ENCODE data around the gene ANKRD40CL.

ANKRD40CL gene

DNA sequence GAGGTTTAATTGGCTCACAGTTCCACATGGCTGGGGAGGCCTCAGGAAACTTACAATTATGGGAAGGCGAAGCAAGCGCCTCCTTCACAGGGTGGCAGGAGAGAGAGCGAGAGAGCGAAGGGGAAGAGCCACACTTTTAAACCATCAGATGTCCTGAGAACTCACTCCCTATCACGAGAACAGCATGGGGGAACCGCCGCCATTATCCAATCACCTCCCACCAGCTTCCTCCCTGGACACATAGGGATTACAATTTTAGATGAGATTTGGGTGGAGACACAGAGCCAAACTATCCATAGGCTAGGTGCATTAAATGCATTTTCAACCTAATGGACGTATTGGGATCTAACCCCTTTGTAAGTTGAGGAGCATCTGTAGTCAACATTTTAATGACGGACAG is 54.7 kb downstream of the ANKRD40CL start:
- no peaks in the 10 kb centered on the region for H3K36me3 ChIP-seq (ENCODE audit: insufficient read depth)
- peaks cover 25% of the 10 kb centered on the region for H3K4me1 ChIP-seq (ENCODE audit: low read depth, poor library complexity, severe bottlenecking)
- H3K4me3 ChIP-seq (IDR thresholded peaks at IDR 0.05; ENCODE audit: insufficient read depth, low read depth, low read length), result no peak overlapping the region
- peaks cover 15% of the 10 kb centered on the region; the same call in 1 of the 2 replicates for H3K79me2 ChIP-seq (ENCODE audit: insufficient read depth, low read depth)
- no peaks in the 10 kb centered on the region; the same call in 1 of the 2 replicates for H3K27me3 ChIP-seq (ENCODE audit: insufficient read depth, low read depth)
- TF ChIP-seq, protein P1, sequence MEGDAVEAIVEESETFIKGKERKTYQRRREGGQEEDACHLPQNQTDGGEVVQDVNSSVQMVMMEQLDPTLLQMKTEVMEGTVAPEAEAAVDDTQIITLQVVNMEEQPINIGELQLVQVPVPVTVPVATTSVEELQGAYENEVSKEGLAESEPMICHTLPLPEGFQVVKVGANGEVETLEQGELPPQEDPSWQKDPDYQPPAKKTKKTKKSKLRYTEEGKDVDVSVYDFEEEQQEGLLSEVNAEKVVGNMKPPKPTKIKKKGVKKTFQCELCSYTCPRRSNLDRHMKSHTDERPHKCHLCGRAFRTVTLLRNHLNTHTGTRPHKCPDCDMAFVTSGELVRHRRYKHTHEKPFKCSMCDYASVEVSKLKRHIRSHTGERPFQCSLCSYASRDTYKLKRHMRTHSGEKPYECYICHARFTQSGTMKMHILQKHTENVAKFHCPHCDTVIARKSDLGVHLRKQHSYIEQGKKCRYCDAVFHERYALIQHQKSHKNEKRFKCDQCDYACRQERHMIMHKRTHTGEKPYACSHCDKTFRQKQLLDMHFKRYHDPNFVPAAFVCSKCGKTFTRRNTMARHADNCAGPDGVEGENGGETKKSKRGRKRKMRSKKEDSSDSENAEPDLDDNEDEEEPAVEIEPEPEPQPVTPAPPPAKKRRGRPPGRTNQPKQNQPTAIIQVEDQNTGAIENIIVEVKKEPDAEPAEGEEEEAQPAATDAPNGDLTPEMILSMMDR (conservative IDR thresholded peaks at IDR 0.05; ENCODE audit: low read depth, low read length), result no peak
- no peak overlapping the region for H3K27ac ChIP-seq
- no peak overlapping the region for H2AFZ ChIP-seq (ENCODE audit: low read depth)
- H3K4me2 ChIP-seq, result no peak overlapping the region
- no peak overlapping the region for H3K9ac ChIP-seq
- no peaks in the 10 kb centered on the region for H4K20me1 ChIP-seq (ENCODE audit: insufficient read depth)
